ENCODE measurements around the gene ADCY7.

Gene ADCY7

DNA sequence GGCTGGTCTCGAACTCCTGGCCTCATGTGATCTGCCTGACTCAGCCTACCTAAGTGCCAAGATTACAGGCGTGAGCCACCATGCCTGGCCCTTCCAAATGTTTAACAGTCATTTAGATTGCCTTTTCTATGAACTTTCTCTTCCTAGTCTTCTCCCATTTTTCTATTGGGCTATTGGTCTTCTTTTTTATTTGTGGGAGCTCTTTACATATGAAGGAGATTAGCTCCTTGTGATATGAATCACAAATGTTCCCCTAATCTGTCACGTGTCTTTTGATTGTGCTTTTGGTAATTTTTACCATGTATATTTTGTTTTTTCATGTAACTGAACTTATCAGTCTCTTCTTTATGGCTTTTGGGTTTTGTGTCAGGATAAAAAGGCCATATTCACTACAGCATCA is 11.9 kb downstream of the ADCY7 start:
- in situ Hi-C loops (cut with MboI; ENCODE audit: low sequenced_read_pairs): no loop called here

DNA sequence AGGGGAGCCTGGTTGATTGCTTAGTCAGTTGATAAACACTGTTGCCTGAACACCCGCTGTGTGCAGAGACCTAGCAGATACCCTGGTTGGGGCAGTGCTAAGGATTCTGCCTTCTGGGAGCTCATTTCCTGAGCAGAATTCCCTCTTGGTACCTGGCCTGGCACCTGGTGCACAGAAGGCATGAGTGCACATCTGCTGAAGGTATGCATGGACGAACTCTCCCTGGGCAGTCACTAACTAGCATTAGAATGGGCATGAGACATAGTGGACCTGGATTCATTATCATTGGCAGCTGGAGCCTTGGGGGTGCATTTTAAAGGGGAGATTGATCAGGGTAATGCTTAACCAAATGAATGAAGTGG is 13.1 kb downstream of the ADCY7 start:
- in situ Hi-C loops (cut with MboI; ENCODE audit: low sequenced_read_pairs): no loop called here

DNA sequence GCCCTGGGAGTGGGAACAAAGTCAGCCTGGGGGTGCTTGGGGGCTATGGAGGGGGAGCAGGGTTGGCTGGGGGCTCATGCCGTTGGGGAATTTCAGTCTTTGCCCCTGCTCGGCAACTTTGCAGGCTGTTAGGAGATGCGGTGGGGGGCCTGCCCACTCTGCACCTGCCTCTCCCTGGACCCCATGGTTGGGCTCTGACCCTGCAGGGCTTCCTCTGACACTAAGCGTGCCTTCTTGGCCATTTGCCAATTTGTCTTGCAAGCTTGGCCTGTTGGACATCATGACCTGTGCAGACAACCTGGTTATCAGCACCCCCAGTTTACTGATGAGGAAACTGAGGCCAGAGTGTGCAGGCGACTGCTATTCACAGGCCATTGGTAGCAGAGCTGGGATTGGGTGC is 14.6 kb downstream of the ADCY7 start:
- in situ Hi-C loops (cut with MboI; ENCODE audit: low sequenced_read_pairs): no loop called here

GRCh38 chr16:50281391-50282009 is 15.1 kb downstream of the ADCY7 start:
- in situ Hi-C loops (cut with MboI; ENCODE audit: low sequenced_read_pairs): no loop called here

GRCh38 chr16:50282010-50282538 is 15.7 kb downstream of the ADCY7 start:
- in situ Hi-C loops (cut with MboI; ENCODE audit: low sequenced_read_pairs): no loop called here

DNA sequence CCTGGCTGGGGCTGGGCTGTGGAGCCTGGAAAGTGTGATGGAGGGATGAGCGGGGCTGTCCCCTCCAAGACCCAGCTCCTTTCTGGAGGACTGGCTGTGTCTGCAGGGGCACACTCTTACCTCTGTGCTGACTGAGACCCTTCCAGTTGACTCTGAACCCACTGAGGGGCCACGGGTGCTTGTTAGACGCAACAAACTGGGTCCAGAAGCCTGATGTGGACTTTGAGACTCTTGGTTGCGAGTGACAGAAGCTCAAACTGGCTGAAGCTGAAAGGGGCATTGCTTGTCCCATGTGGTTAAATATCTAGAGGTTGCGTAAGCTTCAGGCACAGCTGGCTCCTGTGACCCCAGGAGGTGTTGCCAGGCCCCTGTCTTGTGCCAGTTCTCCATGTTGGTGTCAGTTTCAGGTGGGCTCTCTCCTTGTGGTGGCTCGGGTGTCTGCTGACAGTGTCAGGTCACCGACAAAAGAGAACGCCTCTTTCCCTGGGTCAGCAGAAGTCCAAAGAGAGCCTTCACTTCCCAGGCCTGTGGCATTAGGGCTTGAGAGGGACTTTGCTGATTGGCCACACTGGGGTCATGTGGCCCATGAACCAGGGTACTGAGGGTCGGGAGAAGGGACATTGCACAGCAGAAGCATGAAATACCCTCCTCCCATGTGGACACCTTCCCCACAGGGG is 16.7 kb downstream of the ADCY7 start:
- in situ Hi-C loops (cut with MboI; ENCODE audit: low sequenced_read_pairs): no loop called here

GRCh38 chr16:50284131-50284911 is 18.0 kb downstream of the ADCY7 start:
- in situ Hi-C loops (cut with MboI; ENCODE audit: low sequenced_read_pairs): no loop called here

- in situ Hi-C loops (cut with MboI; ENCODE audit: low sequenced_read_pairs): no loop called here
Measured at GRCh38 chr16:50285406-50286003, 19.2 kb downstream of the ADCY7 start.

- in situ Hi-C loops (cut with MboI; ENCODE audit: low sequenced_read_pairs): no loop called here
Measured at GRCh38 chr16:50286681-50287080, 20.3 kb downstream of the ADCY7 start.

DNA sequence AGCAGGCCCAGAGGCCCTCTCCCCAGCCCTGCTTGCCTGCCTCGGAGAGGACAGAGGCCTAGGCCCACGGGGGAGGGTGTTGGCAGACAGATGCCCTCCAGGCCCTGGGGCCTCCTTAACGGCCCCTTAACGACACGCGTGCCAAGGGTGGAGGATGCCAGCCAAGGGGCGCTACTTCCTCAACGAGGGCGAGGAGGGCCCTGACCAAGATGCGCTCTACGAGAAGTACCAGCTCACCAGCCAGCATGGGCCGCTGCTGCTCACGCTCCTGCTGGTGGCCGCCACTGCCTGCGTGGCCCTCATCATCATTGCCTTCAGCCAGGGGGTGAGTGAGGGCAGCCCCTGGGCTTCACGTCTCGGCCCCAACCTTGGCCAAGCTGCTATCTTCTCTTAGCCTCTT is 21.7 kb downstream of the ADCY7 start:
- in situ Hi-C loops (cut with MboI; ENCODE audit: low sequenced_read_pairs): no loop called here

- in situ Hi-C loops (cut with MboI; ENCODE audit: low sequenced_read_pairs): no loop called here
Measured at GRCh38 chr16:50288920-50289319, 22.6 kb downstream of the ADCY7 start.

GRCh38 chr16:50289950-50290764 is 23.8 kb downstream of the ADCY7 start:
- in situ Hi-C loops (cut with MboI; ENCODE audit: low sequenced_read_pairs): no loop called here

DNA sequence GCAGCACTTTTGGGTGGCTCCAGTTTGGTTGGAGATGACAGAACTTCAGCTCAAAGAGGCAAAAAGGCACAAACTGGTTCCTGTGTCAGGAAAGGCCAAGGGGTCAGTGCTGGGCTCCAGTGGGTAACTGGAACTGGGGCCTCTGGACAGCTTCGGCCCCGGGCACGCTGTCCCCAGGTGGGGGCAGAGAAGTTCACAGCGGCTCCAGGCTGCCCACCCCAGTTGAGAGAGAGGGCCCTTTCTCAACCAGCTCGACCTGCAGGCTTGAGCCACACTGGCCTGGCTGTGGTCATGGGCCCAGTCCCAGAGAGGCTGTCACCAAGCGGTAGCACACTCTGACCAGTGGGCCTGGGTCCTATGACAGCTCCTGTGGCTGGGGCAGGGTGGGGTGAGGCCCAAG is 24.5 kb downstream of the ADCY7 start:
- in situ Hi-C loops (cut with MboI; ENCODE audit: low sequenced_read_pairs): no loop called here

DNA sequence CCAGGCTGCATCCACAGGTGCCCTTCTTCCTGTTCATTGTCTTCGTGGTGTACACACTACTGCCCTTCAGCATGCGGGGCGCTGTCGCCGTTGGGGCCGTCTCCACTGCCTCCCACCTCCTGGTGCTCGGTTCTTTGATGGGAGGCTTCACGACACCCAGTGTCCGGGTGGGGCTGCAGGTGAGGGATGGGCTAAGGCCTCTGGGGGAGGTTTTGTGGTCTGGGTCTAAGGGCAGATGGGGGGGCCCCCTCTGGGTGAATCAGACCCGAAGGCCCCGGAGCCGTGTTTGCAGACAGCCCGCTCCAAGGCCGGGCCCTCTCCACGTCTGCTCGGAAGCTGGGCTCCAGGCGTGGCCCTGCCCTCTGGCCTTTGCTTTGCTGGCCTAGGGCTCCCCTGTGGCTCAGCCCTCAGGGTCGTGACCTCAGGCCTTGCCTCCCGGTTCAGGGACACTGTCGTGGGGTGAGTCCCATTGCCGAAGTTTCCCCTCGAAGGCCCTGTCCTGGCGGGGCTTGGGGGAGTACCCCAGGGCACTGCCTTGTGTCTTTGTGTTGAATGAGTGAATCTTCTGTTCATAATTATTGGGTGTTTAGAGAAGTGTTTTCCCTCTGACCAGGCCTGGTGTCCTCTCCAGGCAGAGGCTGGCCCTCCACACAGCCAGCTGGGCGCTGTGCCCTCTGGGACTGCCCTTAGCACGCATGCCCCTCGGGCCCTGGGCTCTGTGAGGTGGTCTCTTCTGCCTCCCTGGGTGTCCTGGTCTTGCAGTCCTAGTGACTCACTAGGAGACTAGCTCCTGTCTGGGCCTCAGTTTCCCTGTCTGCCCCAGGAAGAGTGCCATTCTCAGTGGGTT is 25.6 kb downstream of the ADCY7 start:
- in situ Hi-C loops (cut with MboI; ENCODE audit: low sequenced_read_pairs): no loop called here

GRCh38 chr16:50292566-50292948 is 26.2 kb downstream of the ADCY7 start:
- in situ Hi-C loops (cut with MboI; ENCODE audit: low sequenced_read_pairs): no loop called here

DNA sequence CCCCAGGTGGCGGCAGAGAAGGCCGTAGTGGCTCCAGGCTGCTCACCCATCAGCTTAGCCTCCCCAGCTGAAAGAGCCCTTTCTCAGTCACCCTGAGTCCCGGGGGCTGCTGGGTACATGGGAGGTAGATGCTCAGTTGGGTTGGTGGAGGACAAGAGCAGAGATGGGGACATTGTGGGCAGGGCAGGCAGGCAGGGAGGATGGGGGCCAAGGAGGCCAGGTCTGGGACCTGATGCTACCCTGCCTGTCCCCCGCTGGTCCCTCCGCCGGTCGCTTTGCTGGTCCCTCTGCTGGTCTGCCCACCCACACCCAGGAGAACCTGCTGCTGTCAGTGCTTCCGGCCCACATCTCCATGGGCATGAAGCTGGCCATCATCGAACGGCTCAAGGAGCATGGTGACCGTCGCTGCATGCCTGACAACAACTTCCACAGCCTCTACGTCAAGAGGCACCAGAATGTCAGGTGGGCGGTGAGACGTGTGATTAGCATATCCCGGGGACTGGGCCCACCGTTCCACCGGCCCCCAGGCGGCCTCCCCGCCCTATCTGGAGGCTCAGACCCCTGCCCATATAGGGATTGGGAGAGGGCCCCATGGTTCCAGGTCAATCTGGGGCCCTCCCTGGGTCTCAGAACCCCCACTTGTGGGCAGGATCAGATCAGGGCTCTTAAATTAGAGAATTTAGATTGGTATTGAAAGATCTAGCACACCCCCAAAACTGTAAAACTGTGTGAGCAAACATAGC is 26.9 kb downstream of the ADCY7 start:
- in situ Hi-C loops (cut with MboI; ENCODE audit: low sequenced_read_pairs): no loop called here

DNA sequence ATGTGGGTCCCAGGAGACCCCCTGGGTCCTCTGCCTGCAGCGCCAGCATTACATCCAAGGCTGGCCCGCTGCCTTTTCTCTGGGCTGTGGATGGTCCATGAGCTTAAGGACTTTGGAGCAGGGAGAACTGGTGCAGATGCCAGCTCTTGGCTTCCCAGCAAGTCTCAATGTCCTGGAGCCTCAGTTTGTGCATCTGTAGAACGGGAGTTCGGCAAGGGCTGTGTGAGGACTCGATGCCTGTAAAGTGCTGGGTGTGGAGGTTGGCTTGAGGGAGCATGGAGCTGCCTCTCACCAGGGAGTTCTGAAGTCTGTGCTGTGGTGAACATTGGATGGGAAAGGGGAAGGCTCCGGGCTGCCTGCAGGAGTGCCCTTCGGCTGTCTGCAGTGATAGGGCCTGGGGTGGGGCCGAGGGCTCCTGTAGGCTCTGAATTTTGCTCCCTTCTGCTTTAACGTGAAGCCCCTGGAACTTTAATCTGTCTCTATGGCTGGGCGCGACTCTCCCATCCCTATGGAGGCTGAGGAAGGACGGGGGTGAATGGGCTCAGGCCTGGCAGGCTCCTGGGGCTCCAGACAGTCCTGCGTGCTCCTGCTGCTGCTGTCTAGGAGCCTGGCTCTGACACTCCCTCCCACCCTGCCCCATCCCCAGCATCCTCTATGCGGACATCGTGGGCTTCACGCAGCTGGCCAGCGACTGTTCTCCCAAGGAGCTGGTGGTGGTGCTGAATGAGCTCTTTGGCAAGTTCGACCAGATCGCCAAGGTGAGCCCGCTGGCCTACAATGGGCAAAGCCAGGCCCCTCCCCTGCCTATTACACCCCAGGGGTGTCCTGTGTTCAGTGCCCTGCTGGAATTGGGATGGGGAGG is 27.9 kb downstream of the ADCY7 start:
- in situ Hi-C loops (cut with MboI; ENCODE audit: low sequenced_read_pairs): no loop called here

DNA sequence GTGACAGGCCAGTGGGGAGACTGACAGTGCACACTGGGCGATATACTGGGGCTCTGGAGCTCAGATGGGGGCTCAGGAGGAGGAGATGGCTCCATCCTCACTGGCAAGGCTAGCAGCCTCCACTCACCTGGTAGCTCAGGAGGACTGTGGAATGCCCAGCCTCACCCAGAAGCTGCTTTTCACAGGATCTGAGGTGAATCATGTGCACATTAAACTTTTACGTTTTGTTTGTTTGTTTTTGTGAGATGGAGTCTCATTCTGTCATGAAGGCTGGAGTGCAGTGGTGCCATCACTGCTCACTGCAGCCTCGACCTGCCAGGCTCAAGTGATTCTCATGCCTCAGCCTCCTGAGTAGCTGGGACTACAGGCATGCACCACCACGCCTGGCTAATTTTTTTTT is 28.6 kb downstream of the ADCY7 start:
- in situ Hi-C loops (cut with MboI; ENCODE audit: low sequenced_read_pairs): no loop called here
